ENCODE data around the gene CDK5R2. TPM values are rescaled to one million over a fixed set of nuclear protein-coding genes. Genes with fewer than 3 reads are reported as not detected.

The CDK5R2 gene
- polyA plus RNA-seq, 2 of the 4 experiments (the other 2 are of a cell fraction) = 0.63 to 0.94 TPM

DNA sequence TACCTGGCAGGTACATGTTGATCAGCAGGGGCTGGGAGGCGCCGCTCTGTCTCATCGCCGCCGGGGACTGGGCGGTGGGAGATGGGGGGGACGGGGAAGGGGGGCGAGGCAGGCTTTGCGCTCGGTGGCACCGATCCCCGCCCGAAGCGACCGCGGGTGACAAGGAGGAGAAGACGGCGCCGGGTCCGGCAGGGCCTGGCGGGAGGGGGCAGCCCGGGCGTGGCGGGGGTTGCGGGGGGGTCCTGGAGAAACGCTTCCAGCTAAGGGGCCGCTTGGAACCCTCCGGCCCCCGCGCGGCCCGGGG is 25.5 kb downstream of the CDK5R2 start, which contains the start of gene FEV:
Gene FEV (minus strand): TSS at position 164 of the 304 bp plus-strand sequence. CDS start 109 bp downstream, at position 55.
- POLR2A ChIA-PET = no interaction called here
- Histone ChIP-seq H3K9me3 (no peaks in the 10 kb centered on the region), H3K4me1 (peaks cover 19% of the 10 kb centered on the region), H3K4me2 (peak within 1 kb of the TSS; percentile 64), H3K27ac (no peak within 1 kb of the TSS), H3K4me3 (peak within 1 kb of the TSS; percentile 24; the same call in 1 of the 3 replicates)
- no CpG with 5 or more reads among the region's 32 CpGs for WGBS (ENCODE audit: missing lambda C conversion rate)
- no peak for DNase-seq (ENCODE audit: low read depth in 1 of 2, low spot score in 1 of 2)
- FAIRE-seq = no peak
- TF ChIP-seq, protein P1, sequence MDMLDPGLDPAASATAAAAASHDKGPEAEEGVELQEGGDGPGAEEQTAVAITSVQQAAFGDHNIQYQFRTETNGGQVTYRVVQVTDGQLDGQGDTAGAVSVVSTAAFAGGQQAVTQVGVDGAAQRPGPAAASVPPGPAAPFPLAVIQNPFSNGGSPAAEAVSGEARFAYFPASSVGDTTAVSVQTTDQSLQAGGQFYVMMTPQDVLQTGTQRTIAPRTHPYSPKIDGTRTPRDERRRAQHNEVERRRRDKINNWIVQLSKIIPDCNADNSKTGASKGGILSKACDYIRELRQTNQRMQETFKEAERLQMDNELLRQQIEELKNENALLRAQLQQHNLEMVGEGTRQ (IDR thresholded peaks at IDR 0.05) = no peak
- TF ChIP-seq, protein P2, sequence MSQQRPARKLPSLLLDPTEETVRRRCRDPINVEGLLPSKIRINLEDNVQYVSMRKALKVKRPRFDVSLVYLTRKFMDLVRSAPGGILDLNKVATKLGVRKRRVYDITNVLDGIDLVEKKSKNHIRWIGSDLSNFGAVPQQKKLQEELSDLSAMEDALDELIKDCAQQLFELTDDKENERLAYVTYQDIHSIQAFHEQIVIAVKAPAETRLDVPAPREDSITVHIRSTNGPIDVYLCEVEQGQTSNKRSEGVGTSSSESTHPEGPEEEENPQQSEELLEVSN (IDR thresholded peaks at IDR 0.05; ENCODE audit: borderline replicate concordance, low read depth) = no peak
- TF ChIP-seq, protein P3, sequence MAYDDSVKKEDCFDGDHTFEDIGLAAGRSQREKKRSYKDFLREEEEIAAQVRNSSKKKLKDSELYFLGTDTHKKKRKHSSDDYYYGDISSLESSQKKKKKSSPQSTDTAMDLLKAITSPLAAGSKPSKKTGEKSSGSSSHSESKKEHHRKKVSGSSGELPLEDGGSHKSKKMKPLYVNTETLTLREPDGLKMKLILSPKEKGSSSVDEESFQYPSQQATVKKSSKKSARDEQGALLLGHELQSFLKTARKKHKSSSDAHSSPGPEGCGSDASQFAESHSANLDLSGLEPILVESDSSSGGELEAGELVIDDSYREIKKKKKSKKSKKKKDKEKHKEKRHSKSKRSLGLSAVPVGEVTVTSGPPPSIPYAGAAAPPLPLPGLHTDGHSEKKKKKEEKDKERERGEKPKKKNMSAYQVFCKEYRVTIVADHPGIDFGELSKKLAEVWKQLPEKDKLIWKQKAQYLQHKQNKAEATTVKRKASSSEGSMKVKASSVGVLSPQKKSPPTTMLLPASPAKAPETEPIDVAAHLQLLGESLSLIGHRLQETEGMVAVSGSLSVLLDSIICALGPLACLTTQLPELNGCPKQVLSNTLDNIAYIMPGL (CRISPR knock-in tag; IDR thresholded peaks at IDR 0.05; ENCODE audit: borderline replicate concordance) = no peak
- TF ChIP-seq, protein P4, sequence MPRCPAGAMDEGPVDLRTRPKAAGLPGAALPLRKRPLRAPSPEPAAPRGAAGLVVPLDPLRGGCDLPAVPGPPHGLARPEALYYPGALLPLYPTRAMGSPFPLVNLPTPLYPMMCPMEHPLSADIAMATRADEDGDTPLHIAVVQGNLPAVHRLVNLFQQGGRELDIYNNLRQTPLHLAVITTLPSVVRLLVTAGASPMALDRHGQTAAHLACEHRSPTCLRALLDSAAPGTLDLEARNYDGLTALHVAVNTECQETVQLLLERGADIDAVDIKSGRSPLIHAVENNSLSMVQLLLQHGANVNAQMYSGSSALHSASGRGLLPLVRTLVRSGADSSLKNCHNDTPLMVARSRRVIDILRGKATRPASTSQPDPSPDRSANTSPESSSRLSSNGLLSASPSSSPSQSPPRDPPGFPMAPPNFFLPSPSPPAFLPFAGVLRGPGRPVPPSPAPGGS (IDR thresholded peaks at IDR 0.05) = no peak
- TF ChIP-seq, protein P5, sequence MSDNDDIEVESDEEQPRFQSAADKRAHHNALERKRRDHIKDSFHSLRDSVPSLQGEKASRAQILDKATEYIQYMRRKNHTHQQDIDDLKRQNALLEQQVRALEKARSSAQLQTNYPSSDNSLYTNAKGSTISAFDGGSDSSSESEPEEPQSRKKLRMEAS (IDR thresholded peaks at IDR 0.05) = no peak
- TF ChIP-seq EHF (CRISPR knock-in tag; IDR thresholded peaks at IDR 0.05) (no peak), RCOR1 (IDR thresholded peaks at IDR 0.05; ENCODE audit: low read depth, low read length) (no peak), SMC3 (IDR thresholded peaks at IDR 0.05) (no peak), MAZ (IDR thresholded peaks at IDR 0.05; ENCODE audit: borderline replicate concordance, low read depth, low read length) (no peak), EHMT2 (IDR thresholded peaks at IDR 0.05; ENCODE audit: low read depth) (no peak), TFCP2L1 (CRISPR knock-in tag; IDR thresholded peaks at IDR 0.05) (no peak), CBX8 (IDR thresholded peaks at IDR 0.05) (no peak), CHD4 (IDR thresholded peaks at IDR 0.05; ENCODE audit: borderline replicate concordance) (no peak), NR3C1 (IDR thresholded peaks at IDR 0.05) (no peak), SREBF2 (IDR thresholded peaks at IDR 0.05) (no peak), ZNF302 (CRISPR knock-in tag; IDR thresholded peaks at IDR 0.05) (no peak), RNF2 (IDR thresholded peaks at IDR 0.05; ENCODE audit: borderline replicate concordance, low read depth) (no peak), ZSCAN20 (CRISPR knock-in tag; IDR thresholded peaks at IDR 0.05) (no peak)
- TF ChIP-seq, protein P6, sequence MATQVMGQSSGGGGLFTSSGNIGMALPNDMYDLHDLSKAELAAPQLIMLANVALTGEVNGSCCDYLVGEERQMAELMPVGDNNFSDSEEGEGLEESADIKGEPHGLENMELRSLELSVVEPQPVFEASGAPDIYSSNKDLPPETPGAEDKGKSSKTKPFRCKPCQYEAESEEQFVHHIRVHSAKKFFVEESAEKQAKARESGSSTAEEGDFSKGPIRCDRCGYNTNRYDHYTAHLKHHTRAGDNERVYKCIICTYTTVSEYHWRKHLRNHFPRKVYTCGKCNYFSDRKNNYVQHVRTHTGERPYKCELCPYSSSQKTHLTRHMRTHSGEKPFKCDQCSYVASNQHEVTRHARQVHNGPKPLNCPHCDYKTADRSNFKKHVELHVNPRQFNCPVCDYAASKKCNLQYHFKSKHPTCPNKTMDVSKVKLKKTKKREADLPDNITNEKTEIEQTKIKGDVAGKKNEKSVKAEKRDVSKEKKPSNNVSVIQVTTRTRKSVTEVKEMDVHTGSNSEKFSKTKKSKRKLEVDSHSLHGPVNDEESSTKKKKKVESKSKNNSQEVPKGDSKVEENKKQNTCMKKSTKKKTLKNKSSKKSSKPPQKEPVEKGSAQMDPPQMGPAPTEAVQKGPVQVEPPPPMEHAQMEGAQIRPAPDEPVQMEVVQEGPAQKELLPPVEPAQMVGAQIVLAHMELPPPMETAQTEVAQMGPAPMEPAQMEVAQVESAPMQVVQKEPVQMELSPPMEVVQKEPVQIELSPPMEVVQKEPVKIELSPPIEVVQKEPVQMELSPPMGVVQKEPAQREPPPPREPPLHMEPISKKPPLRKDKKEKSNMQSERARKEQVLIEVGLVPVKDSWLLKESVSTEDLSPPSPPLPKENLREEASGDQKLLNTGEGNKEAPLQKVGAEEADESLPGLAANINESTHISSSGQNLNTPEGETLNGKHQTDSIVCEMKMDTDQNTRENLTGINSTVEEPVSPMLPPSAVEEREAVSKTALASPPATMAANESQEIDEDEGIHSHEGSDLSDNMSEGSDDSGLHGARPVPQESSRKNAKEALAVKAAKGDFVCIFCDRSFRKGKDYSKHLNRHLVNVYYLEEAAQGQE (IDR thresholded peaks at IDR 0.05) = no peak
- TF ChIP-seq, protein P7, sequence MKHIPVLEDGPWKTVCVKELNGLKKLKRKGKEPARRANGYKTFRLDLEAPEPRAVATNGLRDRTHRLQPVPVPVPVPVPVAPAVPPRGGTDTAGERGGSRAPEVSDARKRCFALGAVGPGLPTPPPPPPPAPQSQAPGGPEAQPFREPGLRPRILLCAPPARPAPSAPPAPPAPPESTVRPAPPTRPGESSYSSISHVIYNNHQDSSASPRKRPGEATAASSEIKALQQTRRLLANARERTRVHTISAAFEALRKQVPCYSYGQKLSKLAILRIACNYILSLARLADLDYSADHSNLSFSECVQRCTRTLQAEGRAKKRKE (CRISPR knock-in tag; IDR thresholded peaks at IDR 0.05; ENCODE audit: low read depth) = no peak
- ATAC-seq = no peak
- CTCF ChIA-PET = interaction anchor here (3.4 to 7.6 kb wide), 3 partner anchors 12 to 108 kb away, joined by 18 to 101 read pairs (median 59); no protein-coding TSS in a partner anchor

Data from A549 (cell line).